ENCODE data around the gene RGS3. TPM values are rescaled to one million over a fixed set of nuclear protein-coding genes. Genes with fewer than 3 reads are reported as not detected.

The RGS3 gene
- total RNA-seq, 2 donors from 2014 or later, result 112 to 184 TPM

GRCh38 chr9:113588242-113588810, 124.8 kb downstream of the RGS3 start:
- Histone ChIP-seq H3K27ac (peak overlapping the region; percentile 57 to 77), H3K4me1 (peaks cover 0 to 69% of the 10 kb centered on the region in 2 donors), H3K36me3 (peaks cover 23% of the 10 kb centered on the region)

GRCh38 chr9:113588936-113589335, 125.4 kb downstream of the RGS3 start:
- DNase-seq (ENCODE audit: low spot score), result no peak
- Histone ChIP-seq H3K27me3 (no peaks in the 10 kb centered on the region), H3K36me3 (peaks cover 17% of the 10 kb centered on the region), H3K4me1 (peaks cover 0 to 74% of the 10 kb centered on the region in 2 donors), H3K27ac (peak overlapping the region; percentile 57 to 77), H3K9me3 (no peaks in the 10 kb centered on the region), H3K4me3 (no peak overlapping the region)
- no peak for TF ChIP-seq CTCF (IDR thresholded peaks at IDR 0.05)

More at GRCh38 chr9:113588242-113588810, 124.8 kb downstream of the RGS3 start:
- Histone ChIP-seq H3K4me3 (no peak overlapping the region), H3K27me3 (no peaks in the 10 kb centered on the region), H3K9me3 (no peaks in the 10 kb centered on the region)
- DNase-seq (ENCODE audit: low spot score), result no peak
- no peak for TF ChIP-seq CTCF (IDR thresholded peaks at IDR 0.05)

- no peak for DNase-seq (ENCODE audit: low spot score)
- Histone ChIP-seq H3K9me3 (no peaks in the 10 kb centered on the region), H3K4me1 (peaks cover 0 to 77% of the 10 kb centered on the region in 2 donors), H3K27ac (peak overlapping the region; percentile 57 to 77), H3K4me3 (no peak overlapping the region), H3K36me3 (peaks cover 12% of the 10 kb centered on the region), H3K27me3 (no peaks in the 10 kb centered on the region)
- TF ChIP-seq CTCF (IDR thresholded peaks at IDR 0.05), result no peak
Measured at GRCh38 chr9:113589407-113589806, 125.9 kb downstream of the RGS3 start.

- Histone ChIP-seq H3K4me1 (peaks cover 0 to 82% of the 10 kb centered on the region in 2 donors), H3K9me3 (no peaks in the 10 kb centered on the region), H3K27me3 (no peaks in the 10 kb centered on the region), H3K36me3 (peaks cover 8% of the 10 kb centered on the region), H3K4me3 (no peak overlapping the region), H3K27ac (peak overlapping the region; percentile 52 to 77)
- peak; percentile 13 to 67 for TF ChIP-seq CTCF (IDR thresholded peaks at IDR 0.05)
- no peak for DNase-seq (ENCODE audit: low spot score)
Measured at GRCh38 chr9:113589890-113590289, 126.4 kb downstream of the RGS3 start.

- H3K4me1 ChIP-seq, result peaks cover 0 to 87% of the 10 kb centered on the region in 2 donors
- H3K36me3 ChIP-seq, result peaks cover 5% of the 10 kb centered on the region
- no peak for TF ChIP-seq CTCF (IDR thresholded peaks at IDR 0.05)
- H3K27ac ChIP-seq, result peak overlapping the region in 1 of 2 donors; percentile 77
- H3K9me3 ChIP-seq, result no peaks in the 10 kb centered on the region
- H3K4me3 ChIP-seq, result no peak overlapping the region
- no peak for DNase-seq (ENCODE audit: low spot score)
- no peaks in the 10 kb centered on the region for H3K27me3 ChIP-seq
Measured at GRCh38 chr9:113590389-113590788, 126.9 kb downstream of the RGS3 start.
